ENCODE results near the gene TNRC6A. TPM values are rescaled to one million over a fixed set of nuclear protein-coding genes. Genes with fewer than 3 reads are reported as not detected.

Gene TNRC6A
- total and polyA plus RNA-seq, 2 experiments from 2014 or later = 93.1 to 124 TPM

DNA sequence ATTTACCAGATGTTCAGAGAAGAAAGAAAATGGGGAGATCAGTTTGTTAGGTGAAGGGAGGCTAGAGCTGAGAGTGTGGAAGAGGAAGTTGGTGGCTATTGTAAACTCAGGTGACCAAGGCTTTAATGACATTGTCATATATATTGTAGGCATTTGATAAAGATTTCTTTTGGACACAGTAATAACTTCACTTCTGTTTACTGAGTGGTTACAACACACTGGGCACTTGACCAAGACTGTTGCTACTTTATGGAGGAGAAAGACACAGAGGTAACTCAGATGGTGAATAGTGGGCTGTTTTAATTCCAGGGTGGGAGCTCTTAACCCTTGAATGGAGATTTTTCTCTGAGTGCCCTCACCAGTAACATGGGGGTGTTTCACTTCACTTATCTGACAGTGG, 46.0 kb downstream of the TNRC6A start (continued):
- TF ChIP-seq, protein P1, sequence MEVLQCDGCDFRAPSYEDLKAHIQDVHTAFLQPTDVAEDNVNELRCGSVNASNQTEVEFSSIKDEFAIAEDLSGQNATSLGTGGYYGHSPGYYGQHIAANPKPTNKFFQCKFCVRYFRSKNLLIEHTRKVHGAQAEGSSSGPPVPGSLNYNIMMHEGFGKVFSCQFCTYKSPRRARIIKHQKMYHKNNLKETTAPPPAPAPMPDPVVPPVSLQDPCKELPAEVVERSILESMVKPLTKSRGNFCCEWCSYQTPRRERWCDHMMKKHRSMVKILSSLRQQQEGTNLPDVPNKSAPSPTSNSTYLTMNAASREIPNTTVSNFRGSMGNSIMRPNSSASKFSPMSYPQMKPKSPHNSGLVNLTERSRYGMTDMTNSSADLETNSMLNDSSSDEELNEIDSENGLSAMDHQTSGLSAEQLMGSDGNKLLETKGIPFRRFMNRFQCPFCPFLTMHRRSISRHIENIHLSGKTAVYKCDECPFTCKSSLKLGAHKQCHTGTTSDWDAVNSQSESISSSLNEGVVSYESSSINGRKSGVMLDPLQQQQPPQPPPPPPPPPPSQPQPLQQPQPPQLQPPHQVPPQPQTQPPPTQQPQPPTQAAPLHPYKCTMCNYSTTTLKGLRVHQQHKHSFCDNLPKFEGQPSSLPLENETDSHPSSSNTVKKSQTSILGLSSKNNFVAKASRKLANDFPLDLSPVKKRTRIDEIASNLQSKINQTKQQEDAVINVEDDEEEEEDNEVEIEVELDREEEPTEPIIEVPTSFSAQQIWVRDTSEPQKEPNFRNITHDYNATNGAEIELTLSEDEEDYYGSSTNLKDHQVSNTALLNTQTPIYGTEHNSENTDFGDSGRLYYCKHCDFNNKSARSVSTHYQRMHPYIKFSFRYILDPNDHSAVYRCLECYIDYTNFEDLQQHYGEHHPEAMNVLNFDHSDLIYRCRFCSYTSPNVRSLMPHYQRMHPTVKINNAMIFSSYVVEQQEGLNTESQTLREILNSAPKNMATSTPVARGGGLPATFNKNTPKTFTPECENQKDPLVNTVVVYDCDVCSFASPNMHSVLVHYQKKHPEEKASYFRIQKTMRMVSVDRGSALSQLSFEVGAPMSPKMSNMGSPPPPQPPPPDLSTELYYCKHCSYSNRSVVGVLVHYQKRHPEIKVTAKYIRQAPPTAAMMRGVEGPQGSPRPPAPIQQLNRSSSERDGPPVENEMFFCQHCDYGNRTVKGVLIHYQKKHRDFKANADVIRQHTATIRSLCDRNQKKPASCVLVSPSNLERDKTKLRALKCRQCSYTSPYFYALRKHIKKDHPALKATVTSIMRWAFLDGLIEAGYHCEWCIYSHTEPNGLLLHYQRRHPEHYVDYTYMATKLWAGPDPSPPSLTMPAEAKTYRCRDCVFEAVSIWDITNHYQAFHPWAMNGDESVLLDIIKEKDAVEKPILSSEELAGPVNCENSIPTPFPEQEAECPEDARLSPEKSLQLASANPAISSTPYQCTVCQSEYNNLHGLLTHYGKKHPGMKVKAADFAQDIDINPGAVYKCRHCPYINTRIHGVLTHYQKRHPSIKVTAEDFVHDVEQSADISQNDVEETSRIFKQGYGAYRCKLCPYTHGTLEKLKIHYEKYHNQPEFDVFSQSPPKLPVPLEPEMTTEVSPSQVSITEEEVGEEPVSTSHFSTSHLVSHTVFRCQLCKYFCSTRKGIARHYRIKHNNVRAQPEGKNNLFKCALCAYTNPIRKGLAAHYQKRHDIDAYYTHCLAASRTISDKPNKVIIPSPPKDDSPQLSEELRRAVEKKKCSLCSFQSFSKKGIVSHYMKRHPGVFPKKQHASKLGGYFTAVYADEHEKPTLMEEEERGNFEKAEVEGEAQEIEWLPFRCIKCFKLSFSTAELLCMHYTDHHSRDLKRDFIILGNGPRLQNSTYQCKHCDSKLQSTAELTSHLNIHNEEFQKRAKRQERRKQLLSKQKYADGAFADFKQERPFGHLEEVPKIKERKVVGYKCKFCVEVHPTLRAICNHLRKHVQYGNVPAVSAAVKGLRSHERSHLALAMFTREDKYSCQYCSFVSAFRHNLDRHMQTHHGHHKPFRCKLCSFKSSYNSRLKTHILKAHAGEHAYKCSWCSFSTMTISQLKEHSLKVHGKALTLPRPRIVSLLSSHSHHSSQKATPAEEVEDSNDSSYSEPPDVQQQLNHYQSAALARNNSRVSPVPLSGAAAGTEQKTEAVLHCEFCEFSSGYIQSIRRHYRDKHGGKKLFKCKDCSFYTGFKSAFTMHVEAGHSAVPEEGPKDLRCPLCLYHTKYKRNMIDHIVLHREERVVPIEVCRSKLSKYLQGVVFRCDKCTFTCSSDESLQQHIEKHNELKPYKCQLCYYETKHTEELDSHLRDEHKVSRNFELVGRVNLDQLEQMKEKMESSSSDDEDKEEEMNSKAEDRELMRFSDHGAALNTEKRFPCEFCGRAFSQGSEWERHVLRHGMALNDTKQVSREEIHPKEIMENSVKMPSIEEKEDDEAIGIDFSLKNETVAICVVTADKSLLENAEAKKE (CRISPR knock-in tag; IDR thresholded peaks at IDR 0.05) = no peak
- TF ChIP-seq STAT1 (IDR thresholded peaks at IDR 0.05; ENCODE audit: unreplicated experiment) = no peak
- no peak for TF ChIP-seq CREB1 (CRISPR knock-in tag; IDR thresholded peaks at IDR 0.05; ENCODE audit: low read depth)
- no peak for TF ChIP-seq NANOG (IDR thresholded peaks at IDR 0.05; ENCODE audit: borderline replicate concordance)
- no peak for TF ChIP-seq EZH2 (IDR thresholded peaks at IDR 0.05; ENCODE audit: low read depth, unreplicated experiment)
- TF ChIP-seq, protein P2, sequence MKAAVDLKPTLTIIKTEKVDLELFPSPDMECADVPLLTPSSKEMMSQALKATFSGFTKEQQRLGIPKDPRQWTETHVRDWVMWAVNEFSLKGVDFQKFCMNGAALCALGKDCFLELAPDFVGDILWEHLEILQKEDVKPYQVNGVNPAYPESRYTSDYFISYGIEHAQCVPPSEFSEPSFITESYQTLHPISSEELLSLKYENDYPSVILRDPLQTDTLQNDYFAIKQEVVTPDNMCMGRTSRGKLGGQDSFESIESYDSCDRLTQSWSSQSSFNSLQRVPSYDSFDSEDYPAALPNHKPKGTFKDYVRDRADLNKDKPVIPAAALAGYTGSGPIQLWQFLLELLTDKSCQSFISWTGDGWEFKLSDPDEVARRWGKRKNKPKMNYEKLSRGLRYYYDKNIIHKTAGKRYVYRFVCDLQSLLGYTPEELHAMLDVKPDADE (IDR thresholded peaks at IDR 0.05) = no peak
- no peak for TF ChIP-seq ZNF114 (CRISPR knock-in tag; IDR thresholded peaks at IDR 0.05)
- TF ChIP-seq POLR2AphosphoS5 (IDR thresholded peaks at IDR 0.05; ENCODE audit: low read depth) = no peak
- no peak for TF ChIP-seq ZNF331 (CRISPR knock-in tag; IDR thresholded peaks at IDR 0.05; ENCODE audit: low read depth)
- TF ChIP-seq, protein P3, sequence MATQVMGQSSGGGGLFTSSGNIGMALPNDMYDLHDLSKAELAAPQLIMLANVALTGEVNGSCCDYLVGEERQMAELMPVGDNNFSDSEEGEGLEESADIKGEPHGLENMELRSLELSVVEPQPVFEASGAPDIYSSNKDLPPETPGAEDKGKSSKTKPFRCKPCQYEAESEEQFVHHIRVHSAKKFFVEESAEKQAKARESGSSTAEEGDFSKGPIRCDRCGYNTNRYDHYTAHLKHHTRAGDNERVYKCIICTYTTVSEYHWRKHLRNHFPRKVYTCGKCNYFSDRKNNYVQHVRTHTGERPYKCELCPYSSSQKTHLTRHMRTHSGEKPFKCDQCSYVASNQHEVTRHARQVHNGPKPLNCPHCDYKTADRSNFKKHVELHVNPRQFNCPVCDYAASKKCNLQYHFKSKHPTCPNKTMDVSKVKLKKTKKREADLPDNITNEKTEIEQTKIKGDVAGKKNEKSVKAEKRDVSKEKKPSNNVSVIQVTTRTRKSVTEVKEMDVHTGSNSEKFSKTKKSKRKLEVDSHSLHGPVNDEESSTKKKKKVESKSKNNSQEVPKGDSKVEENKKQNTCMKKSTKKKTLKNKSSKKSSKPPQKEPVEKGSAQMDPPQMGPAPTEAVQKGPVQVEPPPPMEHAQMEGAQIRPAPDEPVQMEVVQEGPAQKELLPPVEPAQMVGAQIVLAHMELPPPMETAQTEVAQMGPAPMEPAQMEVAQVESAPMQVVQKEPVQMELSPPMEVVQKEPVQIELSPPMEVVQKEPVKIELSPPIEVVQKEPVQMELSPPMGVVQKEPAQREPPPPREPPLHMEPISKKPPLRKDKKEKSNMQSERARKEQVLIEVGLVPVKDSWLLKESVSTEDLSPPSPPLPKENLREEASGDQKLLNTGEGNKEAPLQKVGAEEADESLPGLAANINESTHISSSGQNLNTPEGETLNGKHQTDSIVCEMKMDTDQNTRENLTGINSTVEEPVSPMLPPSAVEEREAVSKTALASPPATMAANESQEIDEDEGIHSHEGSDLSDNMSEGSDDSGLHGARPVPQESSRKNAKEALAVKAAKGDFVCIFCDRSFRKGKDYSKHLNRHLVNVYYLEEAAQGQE (IDR thresholded peaks at IDR 0.05; ENCODE audit: unreplicated experiment) = no peak
- TF ChIP-seq JUNB (IDR thresholded peaks at IDR 0.05; ENCODE audit: unreplicated experiment) = no peak
